Dermis microvascular lymphatic vessel endothelial cell (primary cell): Measurements from ENCODE around the gene LTF. TPM values are rescaled to one million over a fixed set of nuclear protein-coding genes. Genes with fewer than 3 reads are reported as not detected.
A peak's percentile ranks its signal among the peaks of the same experiment; 100 is the strongest.

Experiments used
- DNase-seq, 2 donors: peaks; one replicate each; pipeline versions ENCODE4 v3.0.0 to v3.0.0-alpha.2; 2010; ENCODE audit warnings: low read depth in 2 of 2
- total RNA-seq: library from RNA; depleted of rRNA; stranded (reverse); fragments of >200 nt; gene quantifications from 2 replicates; pipeline ENCODE4 v1.2.1, GENCODE V29; 2014

The LTF gene
- total RNA-seq, 1 donor from 2014 or later = 0.26 TPM

DNA sequence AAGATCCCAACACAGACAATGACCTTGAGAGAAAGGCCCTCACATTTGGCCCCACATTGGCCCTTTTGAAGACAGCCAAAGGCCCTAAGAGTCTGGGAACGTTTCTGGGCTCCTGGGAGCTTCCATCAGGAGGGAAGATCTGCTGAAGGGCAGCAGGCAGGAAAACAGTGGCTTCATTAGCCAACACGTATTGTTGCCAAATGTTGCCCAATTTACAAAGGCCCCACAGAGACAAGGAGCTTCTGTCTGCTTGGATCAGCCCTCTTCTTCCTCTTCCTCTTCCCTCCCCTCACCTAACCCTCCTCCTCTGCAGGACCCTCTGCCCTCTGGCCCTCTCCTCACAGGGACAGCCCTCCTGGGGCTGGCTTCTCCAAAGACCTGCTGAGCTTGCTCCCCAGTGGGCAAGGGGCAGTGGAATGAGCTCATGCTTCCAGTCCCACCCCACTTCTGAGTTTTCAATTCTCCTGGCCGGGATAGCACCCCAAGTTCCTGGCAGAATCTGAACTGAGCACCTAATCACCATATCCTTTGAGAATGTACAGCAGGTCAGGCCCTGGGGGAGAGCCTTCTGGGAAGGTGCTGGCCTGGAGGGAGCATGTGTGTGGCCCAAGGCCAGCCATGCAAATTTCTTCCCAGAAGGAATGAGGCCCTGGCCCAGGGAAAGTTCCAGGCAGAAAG lies 5.1 kb upstream of the LTF start:
- no peak for DNase-seq

- no peak for DNase-seq
Measured at GRCh38 chr3:46468753-46469600, 4.3 kb upstream of the LTF start.

DNA sequence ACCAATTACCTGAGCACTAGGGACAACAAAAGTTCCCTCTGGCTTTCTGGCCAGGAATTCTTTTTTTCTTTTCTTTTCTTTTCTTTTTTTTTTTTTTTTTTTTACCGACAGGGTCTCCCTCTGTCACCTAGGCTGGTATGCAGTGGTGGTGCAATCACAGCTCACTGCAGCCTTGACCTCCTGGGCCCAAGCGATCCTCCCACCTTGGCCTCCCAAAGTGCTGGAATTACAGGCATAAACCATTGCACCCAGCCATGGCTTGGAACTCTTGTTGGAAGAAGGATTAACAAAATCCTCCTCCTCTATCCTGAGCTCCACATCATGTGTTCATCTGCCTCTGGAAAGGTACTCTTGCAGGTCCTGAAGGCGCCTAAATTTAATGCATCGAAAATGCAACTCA lies 2.9 kb upstream of the LTF start:
- DNase-seq = no peak

- no peak for DNase-seq
Measured at GRCh38 chr3:46466871-46467403, 2.2 kb upstream of the LTF start.

- DNase-seq = no peak
Measured at GRCh38 chr3:46466273-46466672, 1.6 kb upstream of the LTF start.

DNA sequence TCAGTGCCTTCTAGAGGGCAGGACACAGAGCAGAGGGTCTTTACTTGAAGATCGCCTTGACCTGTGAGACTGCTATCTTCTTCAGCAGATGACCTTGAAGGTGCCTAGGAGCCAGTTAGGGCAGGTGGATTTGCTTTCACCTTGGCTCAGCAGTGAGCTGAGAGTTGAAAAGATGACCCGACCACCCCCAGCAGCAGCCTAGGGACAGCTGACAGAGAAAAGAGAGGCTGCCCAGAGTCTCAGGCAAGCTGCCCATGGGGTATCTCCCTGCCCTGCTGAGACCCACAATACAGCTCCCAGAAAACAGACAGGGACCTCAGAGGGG lies 453 bp upstream of the LTF start:
- DNase-seq = no peak

DNA sequence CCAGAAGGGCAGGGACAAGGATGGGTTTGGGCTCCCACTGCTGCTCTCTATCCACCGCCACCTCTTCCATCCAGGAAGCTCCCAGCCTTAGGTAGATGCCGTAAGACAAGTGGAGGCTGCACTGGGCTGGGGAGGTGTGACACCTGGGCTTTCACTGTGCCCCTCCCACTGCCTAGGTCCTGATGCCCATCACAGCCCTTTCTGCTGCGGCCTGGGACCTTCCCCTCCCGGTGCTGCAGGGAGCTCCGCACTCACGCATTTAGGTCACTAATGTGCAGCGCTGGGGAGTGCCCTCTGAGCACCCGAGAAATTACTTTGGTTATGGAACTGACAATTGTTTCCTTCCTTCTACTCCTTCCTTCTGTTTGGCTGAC lies 850 bp downstream of the LTF start:
- DNase-seq = no peak

- peak in 1 of 2 donors; percentile 22 for DNase-seq
Measured at GRCh38 chr3:46463120-46463867, 1.4 kb downstream of the LTF start.

GRCh38 chr3:46462511-46462910 lies 2.2 kb downstream of the LTF start:
- peak in 1 of 2 donors; percentile 34 for DNase-seq

DNA sequence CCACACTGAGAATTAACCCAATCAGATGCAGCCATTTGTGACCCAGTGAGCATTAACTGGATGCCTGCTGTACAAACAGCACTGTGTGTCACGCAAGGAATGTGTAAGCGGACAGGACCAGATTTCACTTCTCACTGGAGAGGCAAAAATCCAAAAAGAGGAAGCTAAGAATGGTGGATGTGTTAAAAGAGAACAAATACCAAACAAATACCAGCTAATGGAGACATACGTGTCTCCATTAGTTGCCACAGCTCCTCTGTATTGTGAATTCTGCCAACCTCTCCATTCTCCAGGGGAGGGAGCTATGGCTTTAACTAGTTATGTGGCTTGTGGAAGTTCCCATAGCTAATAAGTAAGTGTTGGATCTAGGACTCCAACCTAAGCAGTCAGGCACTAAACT lies 2.6 kb downstream of the LTF start:
- no peak for DNase-seq

DNA sequence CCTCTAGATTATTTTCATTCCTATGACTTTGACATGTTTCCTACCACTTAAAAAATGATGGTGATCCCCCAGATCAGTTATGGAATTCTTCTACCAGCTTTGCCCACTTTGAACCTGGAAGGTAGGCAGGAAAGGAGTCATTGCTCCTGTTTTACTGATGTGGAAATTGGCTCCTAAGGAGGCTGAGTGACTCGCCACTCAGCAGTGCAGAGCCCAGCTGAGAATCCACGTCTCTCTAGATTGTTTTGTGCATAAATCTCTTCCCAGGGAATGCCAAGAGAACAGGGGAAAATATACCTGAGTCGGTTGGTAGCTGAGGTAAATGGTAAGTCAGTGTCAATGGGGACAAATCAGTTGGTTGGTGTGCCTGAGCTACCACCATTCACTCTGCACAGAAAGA lies 4.7 kb downstream of the LTF start:
- DNase-seq = no peak

- no peak for DNase-seq
Measured at GRCh38 chr3:46456118-46456517, 8.6 kb downstream of the LTF start.

GRCh38 chr3:46455231-46456115 lies 9.2 kb downstream of the LTF start:
- no peak for DNase-seq

DNA sequence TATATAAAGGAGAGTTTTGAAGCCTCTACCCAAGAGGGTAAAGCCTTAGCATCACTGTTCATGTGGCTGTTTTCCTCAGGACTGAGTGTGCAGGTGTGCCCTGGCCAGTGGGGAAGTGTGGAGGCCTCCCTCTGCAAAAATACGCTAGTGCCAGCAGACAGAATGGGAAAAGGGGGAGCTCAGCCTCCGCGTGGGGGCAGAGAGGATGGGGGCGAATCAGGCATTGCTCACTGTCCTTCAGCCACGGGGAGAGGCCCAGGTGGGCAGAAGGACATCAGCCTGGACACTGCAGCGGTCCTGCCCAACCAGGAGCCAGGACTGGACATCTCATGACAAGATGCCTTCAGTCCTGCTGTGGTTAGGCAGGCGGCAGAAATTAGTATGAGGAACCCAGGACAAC lies 10.1 kb downstream of the LTF start:
- no peak for DNase-seq

DNA sequence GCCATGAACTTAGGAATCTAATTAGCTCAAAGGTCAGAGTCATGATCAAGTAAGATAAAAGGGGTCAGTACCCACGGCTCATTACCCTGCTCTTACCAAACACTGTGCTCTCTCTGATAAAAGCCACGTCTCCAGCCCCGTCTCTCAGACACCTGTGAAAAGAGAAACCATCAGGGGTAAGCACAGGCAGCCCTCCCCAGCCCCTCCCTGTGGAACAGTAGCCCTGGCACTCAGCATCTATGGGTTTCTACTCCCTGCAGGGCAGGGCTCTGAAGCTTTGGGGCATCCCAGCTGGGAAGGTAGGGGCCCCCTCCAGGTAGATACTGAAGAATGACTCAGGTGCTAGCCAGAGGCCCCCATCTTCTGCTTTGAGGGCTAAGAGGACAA lies 10.5 kb downstream of the LTF start:
- no peak for DNase-seq

GRCh38 chr3:46453526-46454208 lies 11.0 kb downstream of the LTF start:
- no peak for DNase-seq

GRCh38 chr3:46449755-46450552 lies 14.8 kb downstream of the LTF start:
- no peak for DNase-seq

DNA sequence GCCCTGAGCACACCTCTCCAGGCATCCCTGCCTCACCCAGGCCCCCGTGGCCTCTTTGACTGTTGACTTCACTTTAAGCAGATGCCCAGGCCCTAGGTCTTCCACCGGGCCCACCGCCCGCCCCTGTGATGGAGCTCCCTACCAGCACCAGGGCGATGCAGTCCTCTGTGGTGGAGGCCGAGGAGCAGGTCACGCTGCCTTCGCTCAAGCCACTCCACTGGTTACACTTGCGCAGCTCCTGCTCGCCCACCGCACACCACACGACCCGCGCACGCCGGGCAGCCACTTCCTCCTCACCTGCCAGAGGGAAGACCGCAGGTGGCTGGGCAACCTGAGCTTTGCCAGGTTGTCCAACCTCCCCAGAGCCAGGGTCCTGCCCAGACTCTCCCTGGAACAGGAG lies 16.0 kb downstream of the LTF start:
- DNase-seq = no peak

- no peak for DNase-seq
Measured at GRCh38 chr3:46447228-46447985, 17.3 kb downstream of the LTF start.
